CD4-positive, alpha-beta T cell treated with Interferon alpha-2 for 1 hour (primary cell): ENCODE data around the gene PRKCH.

Experiments used
- DNase-seq, 2 donors: peaks; one replicate each; pipeline ENCODE4 v3.0.0-alpha.2; 2020 to 2022

The PRKCH gene

DNA sequence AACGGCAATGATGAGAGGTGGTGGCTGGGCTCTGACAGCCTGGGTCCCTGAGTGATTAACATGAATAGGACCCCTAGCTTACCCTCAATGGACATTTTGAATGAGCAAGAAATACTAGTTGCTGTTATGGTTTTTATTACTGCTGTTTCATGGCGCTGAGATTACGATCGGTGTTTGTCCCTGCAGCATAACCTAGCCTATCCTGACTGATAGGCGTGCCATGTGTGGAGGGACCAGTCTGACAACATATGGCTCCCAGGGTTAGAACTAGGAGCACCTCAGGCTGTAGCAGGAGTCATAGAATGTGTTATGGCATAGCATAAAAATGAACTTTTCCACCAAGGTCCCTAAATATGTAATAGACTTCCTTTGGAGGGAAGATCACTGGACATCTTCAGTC, 236.5 kb downstream of the PRKCH start:
- no peak for DNase-seq

DNA sequence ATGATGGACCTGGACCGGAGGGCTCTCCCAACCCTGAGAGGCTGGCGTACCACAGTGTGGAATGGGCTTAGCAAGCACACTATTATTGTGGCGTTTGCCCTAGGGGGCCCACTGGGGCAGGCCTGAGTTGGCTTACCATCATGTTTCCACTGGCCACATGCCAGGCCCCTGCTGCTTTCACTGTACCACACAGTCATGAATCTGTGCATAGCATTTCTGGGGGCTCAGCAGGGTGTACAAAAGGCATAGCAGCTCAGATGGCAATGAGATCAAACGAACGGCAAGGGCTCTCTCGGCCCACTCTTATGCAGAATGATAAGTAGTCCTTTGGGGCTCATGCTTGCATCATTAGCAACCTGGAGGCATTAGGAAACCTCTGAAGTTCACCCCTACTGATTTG, 236.9 kb downstream of the PRKCH start:
- DNase-seq = no peak

DNA sequence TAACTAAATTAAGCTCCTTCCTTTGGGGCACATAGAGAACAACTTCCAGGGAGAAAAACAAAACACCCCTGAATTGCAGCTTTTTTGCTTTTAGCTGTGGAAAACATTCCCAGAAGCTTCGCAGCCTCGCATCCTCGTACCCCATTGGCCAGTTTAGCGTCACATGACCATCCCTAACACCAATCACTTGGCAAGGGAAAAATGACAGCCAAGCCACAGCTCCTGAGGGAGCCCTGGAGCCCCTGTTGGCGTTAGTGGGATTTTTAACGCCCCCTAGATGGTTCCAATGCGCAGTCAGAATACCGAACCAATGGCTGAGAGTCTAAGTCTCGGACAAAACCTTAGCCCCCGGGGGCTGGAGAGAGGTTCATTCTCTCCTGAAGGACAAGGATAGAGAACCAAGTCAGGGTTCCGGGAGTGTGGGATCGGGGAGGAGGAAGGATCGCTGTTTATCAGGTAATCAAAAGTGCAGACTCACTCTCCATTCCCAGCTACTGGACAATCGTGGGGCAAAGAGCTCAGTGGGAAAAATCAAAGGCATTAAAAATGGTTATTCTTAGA, 238.3 kb downstream of the PRKCH start:
- no peak for DNase-seq

DNA sequence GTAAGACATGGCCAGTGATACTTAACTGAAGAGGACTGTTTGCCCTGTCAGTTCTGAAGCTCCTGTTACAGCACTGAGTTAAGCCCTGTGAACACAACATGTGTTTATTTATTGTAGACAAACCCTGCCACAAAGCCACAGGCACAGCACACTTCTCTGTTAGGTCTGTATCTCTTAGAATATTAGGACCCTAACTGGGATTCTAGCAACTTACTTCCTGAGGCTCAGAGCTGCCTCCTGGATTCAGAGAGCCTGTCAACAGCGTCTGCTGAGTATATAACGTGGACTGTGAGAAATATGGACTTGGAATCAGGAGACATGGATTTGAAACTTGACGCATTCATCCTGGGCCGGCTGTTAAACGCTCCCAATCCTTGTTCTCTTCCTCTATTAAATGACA, 238.9 kb downstream of the PRKCH start:
- DNase-seq = no peak

DNA sequence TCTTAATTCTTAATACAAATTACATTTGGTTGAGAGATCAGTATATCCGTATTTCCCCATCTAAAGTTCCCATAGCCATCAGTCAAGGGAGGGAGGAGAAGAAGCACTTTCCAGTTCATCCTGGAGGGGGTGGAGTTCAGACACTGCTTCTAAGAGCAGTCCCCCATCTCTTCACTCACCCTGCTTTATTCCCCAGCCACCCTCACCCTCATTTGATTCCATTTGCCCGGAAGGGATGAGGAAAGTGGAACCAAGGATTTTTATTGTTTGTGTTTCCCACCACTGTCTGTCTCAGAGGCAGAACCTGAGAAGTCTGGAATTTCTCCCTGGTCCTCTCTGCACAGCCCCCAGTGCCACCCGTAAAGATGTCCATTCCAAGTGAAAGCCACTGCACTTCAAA, 239.7 kb downstream of the PRKCH start:
- DNase-seq = no peak

DNA sequence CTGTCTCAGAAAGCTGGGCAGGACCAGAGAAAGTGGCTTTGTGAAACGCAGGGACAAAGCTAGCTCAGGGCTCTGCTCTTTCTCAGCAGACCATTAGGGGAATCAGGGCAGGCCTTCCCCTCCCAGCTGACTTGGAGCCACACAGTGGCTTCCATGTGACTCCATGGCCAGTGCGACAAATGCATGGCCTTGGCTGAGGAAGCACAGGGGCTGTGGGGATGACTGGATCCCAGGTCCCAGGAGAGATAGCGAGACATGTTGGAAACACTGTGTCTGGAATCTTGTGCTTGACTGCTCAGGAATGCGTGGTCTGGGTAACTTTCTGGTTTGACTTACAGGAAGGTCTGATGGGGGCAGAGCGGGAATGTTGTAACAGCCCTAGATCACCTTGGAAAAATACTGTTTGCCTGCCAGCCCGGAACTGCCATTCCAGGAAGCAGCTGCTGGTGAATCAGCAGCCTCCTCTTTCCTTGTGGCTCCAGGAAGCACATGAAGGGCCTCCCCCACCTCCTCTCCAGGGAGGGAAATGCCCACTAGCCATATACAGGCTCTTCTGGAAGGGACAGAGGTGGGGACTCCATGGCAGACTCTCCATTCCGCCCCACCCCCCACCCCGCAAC, 240.4 kb downstream of the PRKCH start:
- DNase-seq = peak in 1 of 2 donors; percentile 18

DNA sequence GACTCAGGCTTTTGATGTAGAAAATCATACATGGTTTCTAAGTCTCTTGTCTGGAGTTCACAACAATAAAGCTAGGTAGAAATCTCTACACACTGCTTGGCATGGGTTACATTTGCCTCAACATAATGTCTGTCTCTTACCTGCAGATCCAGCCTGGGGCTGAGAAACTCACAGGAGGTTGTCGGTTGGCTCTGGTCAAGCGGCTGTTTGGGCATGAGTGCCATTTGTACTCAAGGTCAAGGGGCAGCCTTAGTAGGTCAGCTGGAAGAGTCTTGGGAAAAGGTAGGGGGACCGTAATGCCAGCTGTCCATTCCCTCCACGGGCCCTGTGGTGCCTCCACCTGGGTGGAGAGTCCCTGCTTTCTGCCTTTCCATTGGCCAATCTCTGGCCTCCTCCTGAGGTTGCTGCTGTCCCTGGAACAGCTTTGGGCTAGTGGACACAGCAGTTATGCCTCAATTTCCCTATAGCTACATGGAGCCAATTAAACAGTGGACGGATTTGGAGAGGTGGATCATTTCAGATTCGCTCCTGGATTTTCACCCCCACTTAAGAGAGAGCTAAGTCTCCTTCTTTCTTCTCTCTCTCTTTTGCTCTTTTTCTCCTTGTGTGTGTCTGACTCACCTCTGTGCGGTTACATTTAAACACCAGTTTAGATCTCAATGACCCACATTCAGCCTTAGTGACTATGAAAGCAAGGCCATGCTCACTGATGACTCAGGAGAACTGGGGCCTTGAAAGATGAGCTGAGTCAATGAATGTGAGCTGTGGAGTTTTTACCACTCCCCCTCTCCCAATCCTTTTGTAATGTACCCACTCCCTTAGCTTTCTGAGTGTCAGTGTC, 241.2 kb downstream of the PRKCH start:
- DNase-seq = peak; percentile 26 to 32

DNA sequence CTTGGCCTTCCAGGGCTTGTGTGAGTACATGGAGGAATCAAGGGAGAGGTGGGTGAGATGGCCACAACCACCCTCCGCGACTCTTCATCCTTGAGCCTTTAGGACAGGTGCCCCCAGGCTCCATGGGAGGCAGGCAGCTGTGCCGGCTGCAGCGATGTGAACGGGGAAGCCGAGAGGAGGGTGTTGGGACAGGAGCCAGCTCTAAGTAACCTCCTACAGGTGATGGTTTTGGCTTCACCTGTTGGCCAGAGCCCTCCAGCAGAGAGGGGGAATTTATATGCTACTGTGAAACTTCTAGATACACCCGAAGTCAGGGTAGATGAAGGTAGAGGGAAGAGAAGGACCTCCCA, 241.8 kb downstream of the PRKCH start:
- DNase-seq = no peak

DNA sequence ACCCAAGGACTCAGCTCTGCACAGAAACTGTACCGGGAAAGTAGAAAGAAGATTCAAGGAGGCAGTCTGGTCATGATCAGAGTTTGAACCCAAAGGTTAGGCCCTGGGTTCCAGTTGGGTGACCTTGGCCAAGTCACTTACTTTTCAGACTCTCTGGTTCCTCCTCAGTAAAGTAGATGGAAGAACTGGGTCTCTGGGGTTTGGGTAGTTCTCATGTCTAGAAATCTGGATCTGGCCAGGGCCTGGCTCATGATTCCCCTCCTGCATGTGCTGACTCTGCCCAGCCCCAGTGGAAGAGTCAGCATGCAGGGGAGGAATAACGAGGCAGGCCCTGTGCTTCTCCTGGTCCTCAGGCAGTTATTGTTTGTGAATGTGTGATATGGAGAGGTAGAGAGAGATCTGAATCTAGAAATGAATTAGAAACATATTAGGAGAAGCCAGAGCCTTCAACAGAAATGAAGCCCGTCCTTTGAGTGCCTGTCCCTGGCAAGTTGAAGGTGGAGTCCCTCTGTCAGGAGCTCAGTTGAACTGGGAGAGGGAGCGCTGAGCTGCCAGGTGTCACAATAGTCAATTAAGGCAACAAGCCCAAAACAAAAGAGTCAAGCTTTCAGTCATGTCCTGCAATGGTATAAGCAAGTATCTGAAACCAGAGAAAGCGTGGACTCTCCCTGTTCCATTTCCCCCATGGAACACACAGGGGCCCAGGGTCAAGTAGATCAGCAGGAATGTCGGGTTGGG, 242.7 kb downstream of the PRKCH start:
- no peak for DNase-seq

DNA sequence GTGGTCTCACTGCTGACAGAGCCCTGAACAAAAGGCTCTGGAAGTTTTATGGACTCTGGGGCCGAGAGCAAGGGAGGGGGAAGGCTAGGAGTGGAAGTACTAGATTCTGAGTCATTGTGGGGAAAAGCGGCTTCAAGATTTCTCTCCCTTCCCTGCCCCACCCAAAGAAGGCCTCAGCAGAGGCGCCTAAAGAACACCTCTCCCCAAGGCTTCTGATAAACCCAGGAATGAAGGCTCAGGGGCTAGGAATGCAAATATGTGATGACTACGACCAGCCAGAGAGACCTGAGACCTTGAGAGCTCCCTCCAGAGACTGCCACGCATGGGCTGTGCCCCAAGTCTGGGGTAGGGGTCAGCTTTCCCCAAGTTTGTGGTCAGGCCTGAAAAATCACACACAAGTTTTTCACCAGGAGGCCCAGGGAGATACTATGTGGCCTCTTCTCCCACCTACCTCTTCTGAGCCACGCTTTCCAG, 243.3 kb downstream of the PRKCH start:
- DNase-seq = peak in 1 of 2 donors; percentile 10

DNA sequence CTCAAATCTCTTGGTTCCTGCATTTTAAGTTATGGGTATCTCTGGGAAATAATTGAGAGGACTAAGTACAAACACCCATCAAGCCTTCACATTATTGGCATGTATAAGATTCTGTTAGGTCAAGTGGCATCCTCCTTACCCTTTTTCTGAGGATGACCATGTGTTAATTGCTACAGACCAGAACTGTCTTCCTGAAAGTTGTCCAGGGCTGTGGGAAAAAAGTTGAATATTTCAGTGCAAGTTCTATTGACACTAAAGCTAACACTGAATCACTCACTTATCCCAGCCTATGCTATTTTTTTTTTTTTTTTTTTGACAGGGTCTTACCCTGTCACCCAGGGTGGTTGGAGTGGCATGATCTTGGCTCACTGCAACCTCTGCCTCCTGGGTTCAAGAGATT, 243.8 kb downstream of the PRKCH start:
- no peak for DNase-seq

DNA sequence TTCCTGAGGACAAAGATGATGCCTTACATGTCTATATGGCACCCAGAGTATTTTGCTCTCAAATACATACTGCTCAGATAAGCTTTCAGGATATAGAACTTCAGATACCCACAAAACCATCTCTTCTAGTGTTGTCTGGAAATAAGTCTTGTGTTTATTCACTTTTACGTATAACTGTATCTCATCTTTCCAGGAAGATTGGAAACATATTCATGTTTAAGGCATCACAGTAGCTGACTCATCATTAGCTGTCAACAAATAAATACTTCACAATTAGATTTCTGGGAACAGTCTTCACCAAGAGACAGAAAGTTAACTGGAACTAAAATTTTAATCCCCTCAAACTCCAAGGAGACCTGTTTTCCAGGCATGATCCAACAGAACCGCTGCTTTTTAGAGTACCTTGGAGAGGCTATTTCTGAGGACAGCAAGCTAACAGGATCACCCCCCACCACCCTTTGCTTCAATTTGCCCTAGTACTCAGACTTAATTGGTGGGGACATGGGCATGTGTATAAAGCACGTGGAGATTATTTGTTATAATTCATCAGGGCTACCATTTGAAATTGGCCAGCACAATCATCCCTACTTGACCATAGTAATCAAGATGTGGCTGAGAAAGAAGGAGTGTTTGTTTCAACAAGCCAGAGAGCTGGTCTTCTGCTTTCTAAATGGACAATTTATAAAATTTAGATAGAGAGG, 244.6 kb downstream of the PRKCH start:
- DNase-seq = no peak

DNA sequence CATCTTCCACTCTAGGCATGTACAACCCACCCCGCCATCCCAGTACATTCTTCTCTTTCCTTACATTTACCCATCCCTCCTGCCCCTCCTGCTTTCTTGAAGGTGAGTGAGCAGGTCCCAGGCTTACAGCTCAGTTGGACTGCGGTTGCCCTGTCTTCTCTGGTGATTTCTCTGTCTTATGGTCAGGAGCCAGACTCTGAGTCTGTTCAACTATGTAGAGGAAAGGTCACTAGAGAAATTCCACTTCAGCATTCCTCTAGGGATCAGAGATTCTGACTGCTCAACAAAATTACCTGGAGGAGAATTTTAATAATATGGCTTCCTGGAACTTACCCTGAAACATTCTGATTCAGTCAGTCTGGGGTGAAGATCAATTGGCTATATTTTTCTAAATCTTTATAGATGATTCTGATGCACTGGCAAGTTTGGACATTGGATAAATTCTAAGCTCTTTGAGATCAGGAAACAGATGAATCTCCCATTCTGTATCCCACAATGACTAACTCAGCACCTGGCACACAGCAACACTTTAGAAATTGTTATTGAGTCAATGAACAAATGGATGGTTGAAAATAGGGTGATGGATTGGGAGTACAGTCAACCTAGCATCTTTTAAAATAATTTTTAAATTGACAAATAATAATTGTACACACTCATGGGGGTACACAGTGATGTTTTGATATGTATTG, 245.3 kb downstream of the PRKCH start:
- DNase-seq = no peak

DNA sequence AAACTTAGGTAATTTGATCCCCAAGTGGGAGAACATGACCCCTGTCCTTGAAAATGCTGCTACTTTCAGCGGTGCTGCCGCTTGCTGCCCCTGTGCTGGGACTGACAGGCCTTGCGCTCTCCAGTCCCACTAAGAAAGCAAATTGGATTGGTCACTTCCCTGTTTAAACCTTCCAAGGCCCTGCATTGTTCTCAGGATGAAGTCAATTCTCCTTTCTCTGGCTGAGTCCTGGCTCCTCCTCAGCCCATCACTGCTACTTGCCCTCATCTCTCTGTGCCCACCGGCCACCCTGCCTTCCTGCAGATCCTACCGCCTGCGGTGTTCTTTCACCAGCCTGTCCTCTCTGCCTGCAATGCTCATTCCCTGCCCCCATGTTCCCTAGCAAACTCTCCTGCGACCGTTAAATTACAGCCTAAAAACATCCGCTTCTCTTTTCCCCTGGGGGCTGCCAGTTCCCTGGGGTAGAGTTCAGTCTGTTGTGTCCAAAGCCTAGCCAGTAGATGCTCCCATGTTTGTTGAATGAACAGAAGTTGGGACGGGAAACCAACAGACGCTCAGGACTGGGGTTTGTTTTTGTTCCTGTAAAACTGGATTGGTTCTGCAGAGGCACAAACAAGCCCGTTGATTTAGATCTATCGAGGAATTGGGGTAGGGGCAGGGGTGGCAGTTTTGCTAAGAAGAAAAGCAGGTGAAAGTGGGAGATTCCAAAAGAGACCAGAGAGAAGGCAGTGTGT, 246.6 kb downstream of the PRKCH start:
- no peak for DNase-seq

DNA sequence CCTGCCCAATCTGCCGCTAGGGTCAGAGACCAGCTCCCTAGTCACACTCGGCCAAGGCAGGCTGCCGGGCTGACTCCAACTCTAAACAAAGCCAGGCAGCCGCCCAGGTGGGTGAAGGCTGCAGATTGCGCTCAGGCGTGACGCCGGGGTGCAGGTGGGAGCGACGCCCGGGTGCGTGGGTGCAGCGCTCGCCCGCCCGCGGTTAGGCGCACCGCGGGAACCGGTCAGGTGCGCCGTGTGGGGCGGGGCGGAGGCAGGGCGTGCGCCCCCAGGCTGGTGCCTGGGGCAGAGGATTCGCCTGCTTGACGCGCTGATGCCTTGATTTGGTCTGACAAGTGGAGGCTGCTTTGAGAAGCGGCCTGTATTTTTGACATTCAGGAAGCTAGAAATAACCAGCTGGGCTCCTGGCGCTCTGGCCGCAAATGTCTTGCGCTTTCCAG, 247.2 kb downstream of the PRKCH start:
- DNase-seq = peak; percentile 47 to 75

DNA sequence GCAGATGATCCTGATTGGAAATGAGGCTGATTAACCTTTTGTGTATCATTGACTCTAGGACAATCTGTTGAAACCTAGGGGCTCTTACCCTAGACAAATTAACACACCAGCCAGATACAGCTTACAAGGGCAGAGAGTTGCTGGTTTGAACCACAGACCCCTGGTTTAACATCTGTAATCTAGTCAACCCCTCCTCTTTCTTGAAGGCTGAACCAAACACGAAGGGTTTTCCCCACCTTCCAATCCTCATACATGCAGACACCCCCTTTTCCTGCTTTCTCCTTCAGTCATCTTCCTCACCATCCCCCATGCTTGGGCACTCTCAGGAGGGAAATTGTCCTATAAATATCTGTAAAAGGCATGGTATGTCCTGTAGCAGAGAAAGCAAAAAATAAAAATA, 247.9 kb downstream of the PRKCH start:
- DNase-seq = no peak

DNA sequence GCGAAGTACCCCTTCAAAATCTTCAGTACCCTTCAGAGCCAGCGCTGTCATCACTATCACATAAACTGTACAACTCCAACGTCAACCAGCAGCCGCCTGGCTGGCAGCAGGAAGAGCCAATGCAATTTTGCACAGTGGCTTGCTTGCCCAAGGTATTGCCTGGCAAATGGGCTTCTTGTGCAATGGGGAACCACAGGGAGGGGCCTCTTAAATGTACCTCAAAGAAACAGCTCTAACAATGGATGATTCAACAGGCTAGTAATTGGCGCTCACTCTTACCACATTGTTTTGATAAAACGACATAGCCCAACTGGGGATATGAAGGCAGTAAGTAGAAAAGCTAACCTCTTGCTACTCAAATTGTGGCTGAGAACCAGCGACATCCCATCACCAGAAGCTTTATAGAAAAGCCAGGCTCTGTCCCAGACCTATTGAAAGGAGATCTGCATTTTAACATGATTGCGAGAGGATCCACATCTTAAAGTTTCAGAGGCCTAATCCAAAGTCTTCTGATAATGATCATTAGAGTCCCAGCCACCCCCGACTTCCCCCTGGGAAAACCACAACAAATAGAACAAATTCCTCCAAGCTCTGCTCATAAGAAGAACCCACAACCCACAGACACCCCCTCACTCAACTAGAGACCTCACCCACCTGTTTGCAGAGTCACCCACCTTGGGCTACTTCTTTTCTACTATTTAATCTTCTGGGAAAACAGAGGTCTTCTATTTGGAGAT, 248.6 kb downstream of the PRKCH start:
- DNase-seq = peak; percentile 33 to 70

DNA sequence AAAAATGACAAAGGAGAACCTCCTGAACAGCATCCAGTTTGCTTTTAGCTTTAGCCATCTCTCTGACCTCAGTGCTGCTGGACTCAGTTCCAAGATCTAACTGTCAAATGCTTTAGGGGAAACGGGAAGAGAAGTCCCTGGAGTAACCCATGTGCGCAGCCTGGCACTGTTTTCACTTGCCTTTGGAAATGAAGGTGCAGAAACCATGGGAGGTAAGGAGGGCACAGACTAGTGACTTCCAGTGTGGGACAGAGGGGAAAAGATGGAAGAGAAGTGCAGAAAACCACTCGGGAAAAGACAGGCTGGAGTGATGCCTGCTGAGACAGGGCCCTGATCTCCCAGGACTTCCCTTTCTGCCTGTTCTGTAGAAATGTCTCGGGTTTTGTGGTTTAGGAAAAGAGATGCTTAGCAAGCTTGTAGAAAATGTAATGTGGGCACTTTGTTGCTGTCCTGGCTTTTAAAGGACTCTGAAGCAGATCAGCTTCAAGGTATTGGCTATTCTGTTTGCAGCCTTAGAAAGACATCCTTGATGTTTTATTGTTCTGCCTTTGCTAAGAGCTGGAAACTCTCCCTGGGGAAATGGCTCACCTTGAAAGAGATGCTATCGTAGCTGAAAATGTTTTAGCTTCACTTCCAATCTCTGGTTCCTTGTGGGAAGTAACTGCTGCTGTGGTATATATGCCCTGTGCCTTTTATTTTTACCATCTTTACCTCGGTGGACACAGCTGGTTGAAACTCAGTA, 249.3 kb downstream of the PRKCH start:
- no peak for DNase-seq

DNA sequence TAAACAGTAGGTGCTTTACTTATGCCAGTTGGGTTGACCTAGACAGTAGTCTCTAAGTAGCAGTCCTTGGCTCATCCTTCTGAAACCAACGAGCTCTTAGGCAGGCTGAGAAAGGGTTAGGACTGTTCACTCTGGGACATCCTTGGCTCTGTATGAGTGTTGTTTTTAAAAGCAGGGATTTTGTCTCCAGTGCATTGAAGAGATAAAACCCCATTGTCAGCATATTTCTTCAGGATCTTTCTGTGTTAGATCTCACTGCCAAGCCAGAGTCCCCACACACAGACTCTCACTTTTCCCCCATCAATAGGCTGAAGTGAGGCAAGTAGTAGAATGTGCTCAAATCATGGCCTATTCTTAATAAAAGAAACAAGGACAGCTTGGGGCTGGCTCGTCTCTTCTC, 250.5 kb downstream of the PRKCH start:
- no peak for DNase-seq

DNA sequence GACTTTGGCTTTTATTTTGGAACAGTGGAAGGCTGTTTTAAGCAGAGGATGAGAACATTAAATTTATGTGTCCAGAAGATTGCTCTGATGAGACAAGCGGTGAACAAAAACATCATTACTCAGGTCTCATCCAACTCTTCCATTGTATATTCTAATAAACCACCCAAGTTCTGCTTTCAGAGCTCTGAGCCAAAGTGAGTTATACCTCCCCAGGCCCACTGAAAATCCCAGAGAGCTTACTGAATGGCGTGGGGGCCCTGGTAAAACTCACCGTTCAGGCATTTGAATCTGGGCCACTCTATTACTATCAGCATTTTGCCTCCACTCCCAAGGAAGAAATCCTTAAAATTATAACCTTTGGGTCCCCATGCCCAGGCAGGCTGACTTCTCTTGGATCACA, 251.9 kb downstream of the PRKCH start:
- no peak for DNase-seq
